HepG2 (cell line): Measurements from ENCODE around the gene COPZ1. TPM values are rescaled to one million over a fixed set of nuclear protein-coding genes. Genes with fewer than 3 reads are reported as not detected.

ENCODE experiments used
- ARID2 ChIP-seq: sonication (generic); formaldehyde crosslinking; IDR thresholded peaks from 2 replicates; pipeline ENCODE4 v1.8.1; 2022; ENCODE audit warnings: mild to moderate bottlenecking, missing genetic modification reagents, borderline replicate concordance
- FOXK1 ChIP-seq: sonication (generic); formaldehyde crosslinking; IDR thresholded peaks from 2 replicates; pipeline ENCODE4 v1.4.0; 2020; ENCODE audit warnings: low read depth, missing genetic modification reagents, borderline replicate concordance
- MLXIP ChIP-seq: sonication (generic); formaldehyde crosslinking; IDR thresholded peaks from 2 replicates; pipeline ENCODE4 v1.9.0; 2021; ENCODE audit warnings: missing genetic modification reagents, borderline replicate concordance
- SP2 ChIP-seq: sonication (generic); formaldehyde crosslinking; IDR thresholded peaks from 2 replicates; pipeline ENCODE4 v1.5.1; 2020; ENCODE audit warnings: mild to moderate bottlenecking, missing genetic modification reagents
- TBP ChIP-seq: sonication (generic); formaldehyde crosslinking; IDR thresholded peaks from 2 replicates; pipeline ENCODE4 v1.5.0; 2020; ENCODE audit warnings: missing genetic modification reagents
- ZFP41 ChIP-seq: sonication (generic); formaldehyde crosslinking; IDR thresholded peaks from 2 replicates; pipeline ENCODE4 v1.4.0; 2020; ENCODE audit warnings: mild to moderate bottlenecking, missing genetic modification reagents, borderline replicate concordance
- polyA plus RNA-seq, 8 experiments: library from polyadenylated mRNA; depleted of rRNA in 3 of 8; stranded (reverse) in 7 of 8; unstranded in 1 of 8; fragments of >200 nt; fragmentation: Illumina TruSeq in 4 of 8; extraction: Trizol in 4 of 8; gene quantifications; 2 replicates each; pipeline versions ENCODE4 v1.2.1 to v1.2.3, GENCODE V29; 2011 to 2016; ENCODE audit warnings: low read depth in 4 of 8, missing spikeins in 1 of 8, mixed read lengths in 1 of 8; ENCODE audit not compliant: insufficient read depth in 1 of 8
- total RNA-seq, 5 experiments: library from RNA; depleted of rRNA; stranded (reverse); fragments of >200 nt; fragmentation: Illumina TruSeq; extraction: Trizol; gene quantifications; 2 replicates each; pipeline ENCODE4 v1.2.3, GENCODE V29; 2016; ENCODE audit warnings: low read depth in 1 of 5
- TF ChIP-seq, protein P1 (sequence below): sonication (generic); formaldehyde crosslinking; IDR thresholded peaks from 2 replicates; pipeline ENCODE4 v1.4.0; 2020; ENCODE audit warnings: mild to moderate bottlenecking, low read depth, missing genetic modification reagents
- TF ChIP-seq, protein P2 (sequence below): sonication (generic); formaldehyde crosslinking; IDR thresholded peaks from 2 replicates; pipeline ENCODE4 v1.9.0; 2021; ENCODE audit warnings: missing genetic modification reagents, borderline replicate concordance

The COPZ1 gene
- total and polyA plus RNA-seq, 2 of the 13 experiments (the other 11 are each of a cell fraction or from before 2014, with no cell fraction given): 125 to 184 TPM

DNA sequence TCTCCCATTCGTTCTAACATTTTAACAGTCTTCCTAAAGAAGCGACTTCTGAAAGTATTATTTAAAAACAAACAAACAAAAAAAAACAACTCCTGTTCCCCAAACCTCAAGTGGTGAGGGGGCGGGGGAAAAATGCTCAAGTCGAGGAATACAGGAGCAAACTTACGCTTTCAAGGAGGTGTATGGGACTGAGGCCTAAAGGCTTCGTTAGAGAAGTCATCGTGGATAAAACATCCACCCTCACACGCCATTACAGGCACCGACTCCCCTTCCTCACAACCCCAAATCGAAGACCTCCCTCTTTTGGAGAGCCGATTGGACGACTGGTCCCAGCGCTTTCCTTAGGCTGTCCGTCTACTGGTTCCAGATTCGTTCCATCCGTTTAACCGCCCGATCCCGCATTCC, 45.7 kb upstream of the COPZ1 start (continued):
- TF ChIP-seq TBP (CRISPR knock-in tag) (no peak), MLXIP (no peak), FOXK1 (CRISPR knock-in tag) (no peak), ZFP41 (CRISPR knock-in tag) (peak; percentile 14; the same call in 1 of the 2 replicates), ARID2 (CRISPR knock-in tag) (0 out of 2 replicates have a peak, but pooled peaks have one; percentile 7), SP2 (CRISPR knock-in tag) (no peak)
- TF ChIP-seq, protein P1, sequence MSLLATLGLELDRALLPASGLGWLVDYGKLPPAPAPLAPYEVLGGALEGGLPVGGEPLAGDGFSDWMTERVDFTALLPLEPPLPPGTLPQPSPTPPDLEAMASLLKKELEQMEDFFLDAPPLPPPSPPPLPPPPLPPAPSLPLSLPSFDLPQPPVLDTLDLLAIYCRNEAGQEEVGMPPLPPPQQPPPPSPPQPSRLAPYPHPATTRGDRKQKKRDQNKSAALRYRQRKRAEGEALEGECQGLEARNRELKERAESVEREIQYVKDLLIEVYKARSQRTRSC: no peak
- TF ChIP-seq, protein P2, sequence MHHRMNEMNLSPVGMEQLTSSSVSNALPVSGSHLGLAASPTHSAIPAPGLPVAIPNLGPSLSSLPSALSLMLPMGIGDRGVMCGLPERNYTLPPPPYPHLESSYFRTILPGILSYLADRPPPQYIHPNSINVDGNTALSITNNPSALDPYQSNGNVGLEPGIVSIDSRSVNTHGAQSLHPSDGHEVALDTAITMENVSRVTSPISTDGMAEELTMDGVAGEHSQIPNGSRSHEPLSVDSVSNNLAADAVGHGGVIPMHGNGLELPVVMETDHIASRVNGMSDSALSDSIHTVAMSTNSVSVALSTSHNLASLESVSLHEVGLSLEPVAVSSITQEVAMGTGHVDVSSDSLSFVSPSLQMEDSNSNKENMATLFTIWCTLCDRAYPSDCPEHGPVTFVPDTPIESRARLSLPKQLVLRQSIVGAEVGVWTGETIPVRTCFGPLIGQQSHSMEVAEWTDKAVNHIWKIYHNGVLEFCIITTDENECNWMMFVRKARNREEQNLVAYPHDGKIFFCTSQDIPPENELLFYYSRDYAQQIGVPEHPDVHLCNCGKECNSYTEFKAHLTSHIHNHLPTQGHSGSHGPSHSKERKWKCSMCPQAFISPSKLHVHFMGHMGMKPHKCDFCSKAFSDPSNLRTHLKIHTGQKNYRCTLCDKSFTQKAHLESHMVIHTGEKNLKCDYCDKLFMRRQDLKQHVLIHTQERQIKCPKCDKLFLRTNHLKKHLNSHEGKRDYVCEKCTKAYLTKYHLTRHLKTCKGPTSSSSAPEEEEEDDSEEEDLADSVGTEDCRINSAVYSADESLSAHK: no peak
